K562 (cell line): Measurements from ENCODE around the gene MPC1. TPM values are rescaled to one million over a fixed set of nuclear protein-coding genes. Genes with fewer than 3 reads are reported as not detected.

Experiments used
- ATAC-seq: fragments of 200-7000 bp; cut with Tn5 transposase; 3 replicates; pipeline ENCODE4 v1.9.1; 2020; ENCODE audit warnings: moderate library complexity
- BruUV-seq: library from RNA; stranded (reverse); fragments of 400-500 nt; replicated peaks from 2 replicates; lab custom pipeline; 2021; lab: Mats Ljungman, UMichigan
- CTCF ChIA-PET: fragments of 300-600 bp; formaldehyde crosslinking; extraction: SDS; loops from one replicate; lab custom pipeline; 2021; ENCODE audit warnings: low intra/inter-chr PET ratio; lab: Yijun Ruan, JAX
- POLR2A ChIA-PET: fragments of 300-600, 350-650 bp; sonication (Branson Sonifier 250); formaldehyde crosslinking; extraction: SDS; loops from one replicate; lab custom pipeline; 2021; ENCODE audit warnings: antibody characterized with exemption, inconsistent platforms; lab: Yijun Ruan, JAX
- DNase-seq, 4 experiments: peaks; one replicate each; pipeline versions ENCODE4 v3.0.0 to v3.0.0-alpha.2; 2011 to 2018; ENCODE audit warnings: low spot score in 3 of 4, mixed read lengths in 3 of 4; ENCODE audit errors: extremely low read depth in 1 of 4
- FAIRE-seq: peaks from 2 replicates; lab custom pipeline; 2011; peaks lifted over from hg19 to GRCh38; lab: Jason Lieb, UNC
- H2AFZ ChIP-seq: 2 replicates; pipeline ENCODE4 v1.6.0; 2011; ENCODE audit warnings: low read depth, low read length, control low read depth, inconsistent platforms
- H3K27ac ChIP-seq: fragments of 200-600 bp; 3 replicates; pipeline ENCODE4 v1.8.0; 2011; ENCODE audit warnings: low read depth, mild to moderate bottlenecking, control low read depth, inconsistent platforms, low read length, moderate library complexity, mixed read lengths; ENCODE audit errors: extremely low read depth
- H3K27me3 ChIP-seq, 2 experiments: fragments of 300-600 bp in 1 of 2; 2 replicates in 1 of 2; 3 replicates in 1 of 2; pipeline versions ENCODE4 v1.6.0 to v1.8.0; 2011; ENCODE audit warnings: inconsistent platforms in 2 of 2, low read length in 2 of 2, mild to moderate bottlenecking in 1 of 2, mixed read lengths in 1 of 2, moderate library complexity in 1 of 2; ENCODE audit not compliant: control insufficient read depth in 2 of 2, insufficient read depth in 2 of 2
- H3K36me3 ChIP-seq: fragments of 300-600 bp; 3 replicates; pipeline ENCODE4 v1.8.0; 2011; ENCODE audit warnings: mild to moderate bottlenecking, low read length, inconsistent platforms; ENCODE audit not compliant: control insufficient read depth, insufficient read depth
- H3K4me1 ChIP-seq, 2 experiments: fragments of 200-600 bp in 1 of 2; replicated peaks in 1 of 2; 2 replicates in 1 of 2; 3 replicates in 1 of 2; pipeline versions ENCODE4 v1.5.1 to v1.8.0; 2011; ENCODE audit warnings: inconsistent platforms in 2 of 2, low read length in 2 of 2, mild to moderate bottlenecking in 1 of 2, mixed read lengths in 1 of 2, moderate library complexity in 1 of 2; ENCODE audit not compliant: control insufficient read depth in 2 of 2, insufficient read depth in 2 of 2
- H3K4me2 ChIP-seq: 2 replicates; pipeline ENCODE4 v1.6.1; 2011; ENCODE audit warnings: low read length, control low read depth, inconsistent platforms, mixed read lengths; ENCODE audit not compliant: insufficient read depth
- H3K4me3 ChIP-seq: fragments of 200-600 bp; sonication (generic), shearing (Covaris generic); 2 replicates; pipeline ENCODE4 v1.5.1; 2016; ENCODE audit warnings: control low read depth, inconsistent platforms
- H3K79me2 ChIP-seq: fragments of 200-600 bp; 3 replicates; pipeline ENCODE4 v1.8.0; 2011; ENCODE audit warnings: low read length, inconsistent platforms; ENCODE audit not compliant: control insufficient read depth, insufficient read depth
- H3K9ac ChIP-seq, 2 experiments: 2 replicates each; pipeline versions ENCODE4 v1.6.0 to v1.6.1; 2011; ENCODE audit warnings: low read depth in 2 of 2, low read length in 2 of 2, control low read depth in 1 of 2, inconsistent platforms in 1 of 2, mild to moderate bottlenecking in 1 of 2, mixed read lengths in 1 of 2; ENCODE audit not compliant: insufficient read depth in 1 of 2
- H3K9me1 ChIP-seq: one replicate; pipeline ENCODE4 v1.6.0; 2011; ENCODE audit warnings: inconsistent platforms, mild to moderate bottlenecking, low read length, moderate library complexity; ENCODE audit not compliant: control insufficient read depth, insufficient read depth
- H3K9me3 ChIP-seq: replicated peaks from 2 replicates; pipeline ENCODE4 v1.5.1; 2011; ENCODE audit warnings: low read depth, low read length, inconsistent platforms; ENCODE audit not compliant: control insufficient read depth, insufficient read depth
- H4K20me1 ChIP-seq: replicated peaks from 2 replicates; pipeline ENCODE4 v1.6.1; 2011; ENCODE audit warnings: low read length, inconsistent platforms, mixed read lengths; ENCODE audit not compliant: control insufficient read depth, insufficient read depth
- CBX2 ChIP-seq: fragments of 200-600 bp; sonication (generic); IDR thresholded peaks from one replicate; pipeline ENCODE4 v1.6.1; 2012; ENCODE audit warnings: mild to moderate bottlenecking, low read length, inconsistent platforms; ENCODE audit not compliant: insufficient read depth, poor library complexity, severe bottlenecking
- COPS2 ChIP-seq: fragments of 450-650 bp; conservative IDR thresholded peaks from 2 replicates; pipeline ENCODE4 v1.6.1; 2016; ENCODE audit warnings: mild to moderate bottlenecking, moderate library complexity
- EGR1 ChIP-seq: fragments of 450-650 bp; conservative IDR thresholded peaks from 2 replicates; pipeline ENCODE4 v1.6.1; 2017; ENCODE audit warnings: mild to moderate bottlenecking
- JUND ChIP-seq, 2 experiments: IDR thresholded peaks; 2 replicates in 1 of 2; 3 replicates in 1 of 2; pipeline ENCODE4 v1.6.1; 2011; ENCODE audit warnings: borderline replicate concordance in 2 of 2, low read depth in 2 of 2, low read length in 2 of 2, improper control_type of control experiment in 1 of 2, missing biosample characterization in 1 of 2, missing genetic modification characterization in 1 of 2, missing genetic modification reagents in 1 of 2
- MAFF ChIP-seq: IDR thresholded peaks from 2 replicates; pipeline ENCODE4 v1.6.1; 2012; ENCODE audit warnings: low read length, improper control_type of control experiment
- PHF8 ChIP-seq: fragments of 200-600 bp; sonication (generic); IDR thresholded peaks from 2 replicates; pipeline ENCODE4 v1.6.1; 2012; ENCODE audit warnings: mixed run types, mild to moderate bottlenecking, inconsistent platforms, low read length, moderate library complexity, borderline replicate concordance
- RNF2 ChIP-seq: sonication (generic); IDR thresholded peaks from 2 replicates; pipeline ENCODE4 v1.6.1; 2016
- SREBF2 ChIP-seq: sonication (generic); formaldehyde crosslinking; IDR thresholded peaks from 2 replicates; pipeline ENCODE4 v1.4.0; 2020; ENCODE audit warnings: mild to moderate bottlenecking, missing genetic modification reagents
- ZNF282 ChIP-seq: sonication (generic); formaldehyde crosslinking; IDR thresholded peaks from 2 replicates; pipeline ENCODE4 v1.8.1; 2023; ENCODE audit warnings: missing genetic modification reagents
- ZNF384 ChIP-seq: IDR thresholded peaks from 2 replicates; pipeline ENCODE4 v1.6.1; 2012; ENCODE audit warnings: low read depth, low read length, improper control_type of control experiment
- ZSCAN29 ChIP-seq: fragments of 450-650 bp; IDR thresholded peaks from 2 replicates; pipeline ENCODE4 v1.6.1; 2017
- WGBS: fragments of 100-300 bp; shearing (Covaris generic); methylation state at CpG from one replicate; pipeline ENCODE4 v1.1.6; 2016; ENCODE audit warnings: low coverage, mixed read lengths; ENCODE audit not compliant: insufficient coverage; ENCODE audit errors: missing lambda C conversion rate; 5-methylcytosine and 5-hydroxymethylcytosine counted together
- in situ Hi-C: fragments of 300-500 bp; cut with MboI; formaldehyde crosslinking; loops from 4 replicates; pipeline ENCODE4 v1.15.0; 2018; ENCODE audit warnings: inconsistent platforms, mixed read lengths
- intact Hi-C: fragments of 100-400 bp; cut with micrococcal nuclease; formaldehyde crosslinking; loops from 2 replicates; pipeline ENCODE4 v1.14.2; 2022
- polyA plus RNA-seq, 8 experiments: library from polyadenylated mRNA; depleted of rRNA in 4 of 8; stranded (reverse) in 5 of 8; unstranded in 3 of 8; fragments of >200 nt; fragmentation: Nextera tagmentation in 2 of 8; fragmentation: Illumina TruSeq in 1 of 8; extraction: Ambion mirVana in 2 of 8; extraction: Trizol in 1 of 8; gene quantifications; 2 replicates each; pipeline versions ENCODE4 v1.2.1 to v1.2.3, GENCODE V29; 2011 to 2014; ENCODE audit warnings: inconsistent platforms in 1 of 8, missing spikeins in 1 of 8
- total RNA-seq, 7 experiments: library from RNA; depleted of rRNA in 6 of 7; stranded (reverse); fragments of >200 nt in 6 of 7; fragmentation: Illumina TruSeq in 2 of 7; extraction: Trizol in 2 of 7; gene quantifications; 2 replicates each; pipeline versions ENCODE4 v1.2.1 to v1.2.3, GENCODE V29; 2011 to 2021; ENCODE audit warnings: low replicate concordance in 1 of 7
- TF ChIP-seq, protein P1 (sequence below): sonication (generic); formaldehyde crosslinking; IDR thresholded peaks from 2 replicates; pipeline ENCODE4 v1.8.1; 2022; ENCODE audit warnings: missing genetic modification reagents
- TF ChIP-seq, protein P2 (sequence below): conservative IDR thresholded peaks from 2 replicates; pipeline ENCODE4 v1.6.1; 2011; ENCODE audit warnings: low read depth, mild to moderate bottlenecking, low read length; ENCODE audit not compliant: control insufficient read depth

The MPC1 gene
- total and polyA plus RNA-seq, 9 of the 15 experiments (the other 6 are each of a cell fraction or from before 2014, with no cell fraction given) = 78.6 to 185 (median 138) TPM

DNA sequence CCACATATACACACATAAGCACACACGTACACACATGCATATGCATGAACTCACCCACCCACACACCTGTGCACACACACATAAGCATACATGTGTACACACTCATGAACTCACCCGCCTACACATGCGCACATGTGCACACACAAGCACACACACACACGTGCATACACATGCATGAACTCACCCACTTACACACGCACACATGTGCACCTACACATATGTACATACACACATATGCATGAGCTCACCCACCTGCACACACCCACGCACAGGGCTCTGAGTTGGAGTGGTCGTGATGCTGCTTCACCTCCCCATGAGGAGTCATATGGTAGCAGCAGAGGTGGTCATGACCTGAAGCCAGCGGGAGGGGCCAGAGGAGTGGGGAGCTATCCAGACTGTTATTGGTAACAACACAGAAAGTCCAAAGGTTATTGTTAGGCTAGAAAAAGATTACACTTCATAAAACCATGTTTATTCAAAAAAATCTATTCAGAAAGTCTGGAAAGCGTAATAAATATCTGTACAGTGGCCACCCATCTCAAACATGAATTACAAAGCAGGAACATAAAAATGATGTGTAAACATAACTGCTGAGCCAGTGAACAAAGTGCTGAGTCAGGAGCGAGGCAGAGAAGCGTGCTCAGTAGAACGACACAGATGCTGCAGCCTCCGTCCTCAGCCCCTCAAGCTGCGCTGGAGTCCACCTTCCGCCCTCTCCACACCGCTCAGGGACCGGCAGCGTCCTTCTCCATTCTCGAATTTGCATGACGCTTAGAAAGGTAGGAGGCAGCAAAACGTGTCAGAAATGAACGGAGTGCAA is 26.4 kb upstream of the MPC1 start (continued):
- TF ChIP-seq EGR1 (peak; percentile 46), MAFF (peak; percentile 91), SREBF2 (no peak), CBX2 (peak; percentile 4)
- TF ChIP-seq, protein P1, sequence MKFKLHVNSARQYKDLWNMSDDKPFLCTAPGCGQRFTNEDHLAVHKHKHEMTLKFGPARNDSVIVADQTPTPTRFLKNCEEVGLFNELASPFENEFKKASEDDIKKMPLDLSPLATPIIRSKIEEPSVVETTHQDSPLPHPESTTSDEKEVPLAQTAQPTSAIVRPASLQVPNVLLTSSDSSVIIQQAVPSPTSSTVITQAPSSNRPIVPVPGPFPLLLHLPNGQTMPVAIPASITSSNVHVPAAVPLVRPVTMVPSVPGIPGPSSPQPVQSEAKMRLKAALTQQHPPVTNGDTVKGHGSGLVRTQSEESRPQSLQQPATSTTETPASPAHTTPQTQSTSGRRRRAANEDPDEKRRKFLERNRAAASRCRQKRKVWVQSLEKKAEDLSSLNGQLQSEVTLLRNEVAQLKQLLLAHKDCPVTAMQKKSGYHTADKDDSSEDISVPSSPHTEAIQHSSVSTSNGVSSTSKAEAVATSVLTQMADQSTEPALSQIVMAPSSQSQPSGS (CRISPR knock-in tag) = 0 out of 2 replicates have a peak, but pooled peaks have one; percentile 5

DNA sequence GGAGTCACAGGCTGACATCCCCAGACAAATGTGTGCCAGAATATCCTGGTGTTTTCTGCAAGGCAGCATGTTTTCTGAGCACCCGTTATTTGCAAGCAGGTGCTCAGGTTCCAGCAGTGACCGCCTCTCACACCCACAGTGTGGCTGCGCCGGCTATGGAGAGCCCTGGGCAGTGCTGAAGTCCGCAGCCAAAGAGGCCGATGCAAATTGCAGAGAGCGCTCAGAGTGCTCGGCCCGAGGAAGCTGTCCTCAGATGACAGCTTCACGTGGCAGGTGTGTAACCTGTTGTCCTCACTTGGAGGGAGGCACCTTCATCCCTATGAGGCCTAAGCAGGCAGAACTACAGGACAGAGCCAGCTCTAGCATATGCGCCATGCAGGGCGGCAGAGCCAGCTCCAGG is 23.5 kb upstream of the MPC1 start:
- Histone ChIP-seq H3K4me2 (no peak overlapping the region), H3K4me1 (no peaks in the 10 kb centered on the region), H3K9me3 (no peaks in the 10 kb centered on the region), H3K79me2 (no peaks in the 10 kb centered on the region), H4K20me1 (peaks cover 8% of the 10 kb centered on the region; the same call in 1 of the 2 replicates), H3K9me1 (no peaks in the 10 kb centered on the region), H3K9ac (no peak overlapping the region), H3K4me3 (no peak overlapping the region), H3K27me3 (peaks cover 39 to 67% of the 10 kb centered on the region in 2 experiments), H2AFZ (no peak overlapping the region), H3K27ac (no peak overlapping the region), H3K36me3 (no peaks in the 10 kb centered on the region)
- ChIA-PET POLR2A (interaction anchor here (0.9 to 1.0 kb wide), 2 partner anchors 13 to 93 kb away, joined by 3 to 4 read pairs; no protein-coding TSS in a partner anchor), CTCF (no interaction called here)
- ATAC-seq = peak; percentile 13; the same call in 1 of the 3 replicates
- BruUV-seq = no TSS peak
- under 1% methylated on average over 12 of the region's 12 CpGs for WGBS
- in situ Hi-C loops (no loop called here), intact Hi-C loops (no loop called here)
- TF ChIP-seq ZNF384 = no peak
- TF ChIP-seq JUND (IDR thresholded peaks at IDR 0.05; ENCODE audit: borderline replicate concordance, low read depth, low read length) = no peak
- TF ChIP-seq JUND (tag; IDR thresholded peaks at IDR 0.05; ENCODE audit: borderline replicate concordance, low read depth, low read length) = no peak
- TF ChIP-seq, protein P2, sequence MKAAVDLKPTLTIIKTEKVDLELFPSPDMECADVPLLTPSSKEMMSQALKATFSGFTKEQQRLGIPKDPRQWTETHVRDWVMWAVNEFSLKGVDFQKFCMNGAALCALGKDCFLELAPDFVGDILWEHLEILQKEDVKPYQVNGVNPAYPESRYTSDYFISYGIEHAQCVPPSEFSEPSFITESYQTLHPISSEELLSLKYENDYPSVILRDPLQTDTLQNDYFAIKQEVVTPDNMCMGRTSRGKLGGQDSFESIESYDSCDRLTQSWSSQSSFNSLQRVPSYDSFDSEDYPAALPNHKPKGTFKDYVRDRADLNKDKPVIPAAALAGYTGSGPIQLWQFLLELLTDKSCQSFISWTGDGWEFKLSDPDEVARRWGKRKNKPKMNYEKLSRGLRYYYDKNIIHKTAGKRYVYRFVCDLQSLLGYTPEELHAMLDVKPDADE = no peak
- no peak for TF ChIP-seq ZSCAN29
- no peak for TF ChIP-seq RNF2
- TF ChIP-seq COPS2 = no peak
- TF ChIP-seq PHF8 = no peak
- TF ChIP-seq ZNF282 (CRISPR knock-in tag) = no peak
- no peak for FAIRE-seq
- no peak for DNase-seq
